Measurements from ENCODE around the gene CASTOR1.

CASTOR1 gene

DNA sequence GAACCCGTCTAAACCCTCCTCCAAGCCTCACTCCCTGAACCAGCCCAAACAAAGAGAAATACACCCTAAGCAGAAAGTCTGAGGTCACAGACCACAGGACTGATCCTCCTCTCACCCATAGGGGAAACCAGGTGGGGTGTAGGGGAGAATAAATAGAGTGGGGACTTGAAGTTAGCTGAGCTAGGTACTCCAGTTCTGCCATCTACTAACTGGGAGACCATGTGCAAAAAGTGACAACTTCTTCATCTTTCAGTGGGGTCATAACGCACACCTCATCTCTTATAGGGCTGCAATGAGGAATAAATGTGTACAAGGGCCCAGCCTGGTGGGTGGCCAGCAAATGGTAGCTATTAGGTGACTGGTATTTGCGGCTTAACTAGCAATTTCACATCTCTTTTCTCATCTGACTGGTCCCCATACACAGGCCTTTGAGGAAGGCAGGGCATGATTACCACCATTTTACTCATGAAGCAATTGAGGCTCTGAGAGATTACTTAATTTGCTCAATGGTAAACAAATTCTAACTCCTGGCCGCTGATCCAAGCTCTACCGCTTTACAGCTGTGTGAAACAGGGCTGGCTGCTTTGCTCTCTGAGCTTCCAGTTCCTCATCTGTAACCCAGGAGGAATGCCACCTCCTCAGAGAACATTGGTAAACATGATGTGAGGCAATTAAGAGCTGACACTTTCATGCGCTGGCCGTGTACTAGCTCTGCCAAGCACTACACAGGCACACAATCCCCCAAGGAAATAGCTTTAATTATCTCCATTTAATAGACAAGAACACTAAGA, 20.8 kb upstream of the CASTOR1 start:
- Mint-ChIP-seq H3K27ac (peak overlapping the region; percentile 91), H3K36me3 (peaks cover 4% of the 10 kb centered on the region), H3K4me3 (peak overlapping the region; percentile 43), H3K4me1 (peaks cover 97% of the 10 kb centered on the region), H3K27me3 (no peaks in the 10 kb centered on the region), H3K9me3 (no peaks in the 10 kb centered on the region)

DNA sequence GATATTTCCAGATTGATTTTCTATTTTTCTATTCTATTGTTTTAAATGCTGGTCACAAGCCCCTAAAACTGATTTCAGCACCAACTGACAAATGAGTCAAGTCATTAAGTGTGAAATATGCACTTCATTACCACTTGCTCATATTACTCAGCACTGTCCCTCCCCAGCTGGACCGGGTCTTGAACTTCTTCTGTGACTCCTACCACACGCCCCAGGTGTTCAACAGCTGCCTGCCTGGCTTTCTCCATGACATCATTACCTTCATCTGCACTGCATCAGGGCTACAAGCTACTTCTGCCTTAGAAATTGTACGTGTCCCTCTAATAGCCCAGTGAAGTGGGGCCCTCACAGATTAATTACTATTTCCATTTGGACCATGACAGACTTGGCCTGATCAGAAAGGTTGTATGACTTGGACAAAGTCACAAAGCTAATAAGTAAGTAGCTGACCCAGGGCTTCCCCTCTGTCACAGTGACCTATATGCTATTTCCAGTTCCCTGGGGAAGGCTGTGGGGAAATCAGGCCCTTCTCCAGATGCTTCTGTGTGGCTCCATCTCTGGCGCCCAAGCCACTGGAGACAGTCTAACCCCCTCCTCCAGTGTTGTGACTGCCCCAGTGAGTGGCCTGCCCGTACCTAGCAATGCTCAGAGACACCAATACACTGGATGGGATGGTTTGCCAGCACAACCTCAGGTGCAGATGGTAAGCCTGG, 19.4 kb upstream of the CASTOR1 start:
- Mint-ChIP-seq H3K9me3 (no peaks in the 10 kb centered on the region), H3K27me3 (no peaks in the 10 kb centered on the region), H3K36me3 (peaks cover 2% of the 10 kb centered on the region), H3K4me1 (peaks cover 97% of the 10 kb centered on the region), H3K27ac (peak overlapping the region; percentile 91), H3K4me3 (peak overlapping the region; percentile 15)

GRCh38 chr22:30308093-30308492, 18.8 kb upstream of the CASTOR1 start:
- Mint-ChIP-seq H3K27ac (peak overlapping the region; percentile 91), H3K27me3 (no peaks in the 10 kb centered on the region), H3K9me3 (no peaks in the 10 kb centered on the region), H3K36me3 (peaks cover 3% of the 10 kb centered on the region), H3K4me3 (no peak overlapping the region), H3K4me1 (peaks cover 99% of the 10 kb centered on the region)

- H3K9me3 Mint-ChIP-seq: no peaks in the 10 kb centered on the region
- peaks cover 99% of the 10 kb centered on the region for H3K4me1 Mint-ChIP-seq
- H3K4me3 Mint-ChIP-seq: peak overlapping the region; percentile 82
- H3K36me3 Mint-ChIP-seq: peaks cover 3% of the 10 kb centered on the region
- peak overlapping the region; percentile 90 for H3K27ac Mint-ChIP-seq
- no peaks in the 10 kb centered on the region for H3K27me3 Mint-ChIP-seq
Observed at GRCh38 chr22:30307041-30307574, 17.8 kb upstream of the CASTOR1 start.

DNA sequence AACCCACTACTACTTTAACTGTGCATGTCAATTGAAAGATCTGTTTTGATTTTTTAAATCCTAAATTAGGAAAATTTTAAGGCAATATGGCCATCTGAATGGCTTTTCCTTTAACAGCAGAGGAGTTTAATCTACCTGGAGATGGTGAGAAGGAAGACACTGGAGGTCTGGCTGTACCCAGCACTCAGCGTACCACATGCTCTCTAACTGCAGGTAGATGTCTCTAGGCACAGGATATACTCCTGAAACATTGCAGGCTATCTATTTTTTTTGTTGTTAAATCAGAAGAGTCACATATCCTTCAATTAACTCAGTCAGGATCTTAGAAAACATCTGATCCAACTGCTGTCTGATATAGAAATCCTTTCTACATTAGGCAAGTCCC, 17.3 kb upstream of the CASTOR1 start:
- Mint-ChIP-seq H3K4me3 (peak overlapping the region; percentile 82), H3K27me3 (no peaks in the 10 kb centered on the region), H3K27ac (peak overlapping the region; percentile 90), H3K4me1 (peaks cover 99% of the 10 kb centered on the region), H3K9me3 (no peaks in the 10 kb centered on the region), H3K36me3 (peaks cover 3% of the 10 kb centered on the region)

DNA sequence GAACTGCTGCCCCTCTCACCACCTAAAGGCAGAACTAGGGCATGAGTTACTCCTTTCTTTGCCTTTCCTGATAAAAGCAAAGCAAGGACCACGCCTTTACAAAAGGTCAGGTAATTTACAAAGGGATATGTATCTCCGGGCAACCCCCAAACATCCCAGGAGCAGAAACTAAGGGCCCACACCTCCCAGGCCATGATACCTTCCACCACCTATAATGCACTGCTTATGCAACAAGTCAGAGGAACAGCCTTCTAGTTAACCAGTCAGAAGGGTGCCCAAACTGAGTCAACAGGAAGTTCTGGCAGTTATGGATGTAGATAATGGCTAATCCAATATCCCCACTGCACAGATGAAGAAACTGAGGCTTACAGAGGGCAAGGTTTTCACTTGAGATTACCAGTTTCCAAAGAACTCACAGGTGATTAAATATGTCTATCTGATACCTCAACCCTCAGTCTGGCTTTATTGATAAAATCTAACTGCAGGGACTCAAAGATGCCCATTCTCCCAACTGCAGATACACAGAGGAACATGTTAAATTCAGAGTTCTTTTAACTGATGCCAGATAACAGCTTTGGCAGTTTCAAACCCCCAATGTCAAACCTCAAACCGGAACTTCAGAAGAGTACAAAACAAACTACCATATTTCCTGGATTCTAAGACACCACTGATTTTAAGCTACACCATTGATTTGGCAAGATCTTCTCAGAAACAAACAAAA, 16.8 kb upstream of the CASTOR1 start:
- H3K4me1 Mint-ChIP-seq: peaks cover 99% of the 10 kb centered on the region
- peaks cover 2% of the 10 kb centered on the region for H3K36me3 Mint-ChIP-seq
- no peaks in the 10 kb centered on the region for H3K27me3 Mint-ChIP-seq
- peak overlapping the region; percentile 82 for H3K4me3 Mint-ChIP-seq
- H3K27ac Mint-ChIP-seq: peak overlapping the region; percentile 90
- no peaks in the 10 kb centered on the region for H3K9me3 Mint-ChIP-seq

DNA sequence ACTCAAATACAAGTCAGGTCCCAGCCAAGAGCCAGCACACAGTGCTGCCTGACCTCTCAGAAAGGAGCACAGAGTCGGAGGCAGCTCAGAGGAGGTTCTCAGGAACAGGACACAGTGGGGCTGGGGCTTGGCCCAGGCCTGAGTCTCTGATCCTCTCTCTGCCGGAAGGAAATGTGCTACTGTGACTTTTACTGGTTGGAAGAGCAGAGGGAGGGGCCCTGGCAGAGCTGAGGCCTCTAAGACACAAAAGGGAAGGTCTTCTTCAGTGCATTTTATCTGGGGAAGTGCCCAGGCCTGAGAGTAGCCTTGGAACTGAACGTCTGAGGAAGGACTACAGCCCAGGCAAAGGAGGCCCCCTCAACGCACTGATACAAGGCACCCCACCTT, 16.2 kb upstream of the CASTOR1 start:
- Mint-ChIP-seq H3K4me3 (peak overlapping the region; percentile 82), H3K36me3 (peaks cover 2% of the 10 kb centered on the region), H3K27ac (peak overlapping the region; percentile 90), H3K4me1 (peaks cover 99% of the 10 kb centered on the region), H3K9me3 (no peaks in the 10 kb centered on the region), H3K27me3 (no peaks in the 10 kb centered on the region)

DNA sequence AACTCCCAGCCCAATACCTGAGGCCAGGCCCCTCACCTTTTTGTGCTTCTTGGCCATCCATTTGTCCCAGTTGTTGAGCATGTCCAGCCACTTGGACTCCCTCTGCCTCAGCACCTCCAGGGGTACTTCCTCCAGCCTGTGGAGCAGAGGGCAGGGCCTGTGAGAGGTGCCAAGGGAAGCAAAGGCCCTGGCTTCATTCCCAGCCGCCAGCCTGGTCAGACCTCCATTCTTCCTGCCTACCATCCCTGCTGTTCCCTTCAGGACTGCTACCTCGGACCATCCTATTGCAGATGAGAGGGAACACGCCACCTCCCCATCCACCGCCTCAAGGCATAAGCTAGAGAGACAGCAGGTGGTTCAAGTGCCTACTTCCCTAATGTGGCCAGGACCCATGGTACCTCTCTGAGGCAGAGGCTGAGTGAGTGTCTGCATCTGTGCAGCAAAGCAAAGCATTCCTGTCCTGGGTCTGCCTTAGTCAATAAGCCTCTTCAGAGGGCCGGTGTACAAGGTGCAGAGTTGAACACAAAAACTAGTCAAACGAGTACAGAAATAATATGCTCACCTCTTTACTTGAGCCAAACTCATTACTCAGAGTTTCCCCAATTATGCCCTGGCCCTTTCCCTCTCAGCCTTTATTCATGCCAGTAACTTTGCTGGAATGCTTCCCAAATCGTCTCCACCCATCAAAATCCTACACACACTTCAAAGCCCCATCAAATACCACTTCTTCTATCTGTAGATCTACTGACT, 15.4 kb upstream of the CASTOR1 start:
- peaks cover 98% of the 10 kb centered on the region for H3K4me1 Mint-ChIP-seq
- H3K27me3 Mint-ChIP-seq: no peaks in the 10 kb centered on the region
- peaks cover 2% of the 10 kb centered on the region for H3K36me3 Mint-ChIP-seq
- H3K4me3 Mint-ChIP-seq: peak overlapping the region; percentile 82
- H3K27ac Mint-ChIP-seq: peak overlapping the region; percentile 90
- no peaks in the 10 kb centered on the region for H3K9me3 Mint-ChIP-seq

GRCh38 chr22:30302810-30303138, 13.5 kb upstream of the CASTOR1 start:
- Mint-ChIP-seq H3K4me1 (peaks cover 95% of the 10 kb centered on the region), H3K27me3 (no peaks in the 10 kb centered on the region), H3K36me3 (peaks cover 3% of the 10 kb centered on the region), H3K27ac (peak overlapping the region; percentile 90), H3K4me3 (peak overlapping the region; percentile 47), H3K9me3 (no peaks in the 10 kb centered on the region)

DNA sequence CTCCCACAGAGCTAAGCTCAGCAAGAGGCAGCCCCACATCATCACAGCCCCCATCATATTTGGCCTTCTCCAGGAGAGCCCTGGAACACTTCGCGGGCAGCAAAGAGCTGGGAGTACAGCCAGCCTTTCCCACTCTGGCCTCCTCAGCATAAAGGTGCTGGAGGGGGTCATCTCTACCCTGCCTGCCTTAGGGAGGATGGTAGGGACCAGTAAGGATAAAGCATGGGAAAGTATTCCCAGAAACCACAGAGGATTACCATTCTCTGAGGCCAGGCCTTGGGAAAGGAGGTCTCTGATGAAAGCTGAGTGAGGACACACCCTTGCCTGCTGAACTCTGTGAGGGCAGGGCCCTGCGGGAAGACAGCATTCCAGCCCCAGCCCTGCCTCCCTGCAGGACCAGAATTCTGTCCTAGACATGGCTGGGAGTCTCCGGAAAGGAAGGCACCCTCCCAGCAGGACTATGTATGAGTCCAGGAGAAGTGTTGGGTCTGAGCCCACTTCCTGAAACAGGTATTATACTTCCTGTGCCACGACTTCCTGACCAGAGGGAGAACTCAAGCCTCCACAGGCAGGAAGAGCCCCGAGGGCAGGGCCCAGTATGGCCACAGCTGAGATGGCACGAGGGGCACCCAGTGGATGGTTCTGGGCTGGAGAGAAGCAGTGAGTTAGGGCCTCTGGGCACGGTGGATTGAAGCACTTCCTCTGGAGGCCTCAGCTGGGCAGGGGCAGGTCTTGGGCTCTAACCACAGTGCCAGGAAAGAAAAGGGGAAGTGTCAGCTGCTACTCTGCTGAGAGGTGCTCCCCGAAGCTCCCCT, 12.9 kb upstream of the CASTOR1 start:
- Mint-ChIP-seq H3K27ac (peak overlapping the region; percentile 90), H3K27me3 (no peaks in the 10 kb centered on the region), H3K4me1 (peaks cover 96% of the 10 kb centered on the region), H3K4me3 (peak overlapping the region; percentile 47), H3K36me3 (peaks cover 3% of the 10 kb centered on the region), H3K9me3 (no peaks in the 10 kb centered on the region)

GRCh38 chr22:30299322-30299721, 10.0 kb upstream of the CASTOR1 start:
- peaks cover 3% of the 10 kb centered on the region for H3K36me3 Mint-ChIP-seq
- no peaks in the 10 kb centered on the region for H3K27me3 Mint-ChIP-seq
- H3K4me3 Mint-ChIP-seq: no peak overlapping the region
- peaks cover 88% of the 10 kb centered on the region for H3K4me1 Mint-ChIP-seq
- no peaks in the 10 kb centered on the region for H3K9me3 Mint-ChIP-seq
- H3K27ac Mint-ChIP-seq: peak overlapping the region; percentile 93

DNA sequence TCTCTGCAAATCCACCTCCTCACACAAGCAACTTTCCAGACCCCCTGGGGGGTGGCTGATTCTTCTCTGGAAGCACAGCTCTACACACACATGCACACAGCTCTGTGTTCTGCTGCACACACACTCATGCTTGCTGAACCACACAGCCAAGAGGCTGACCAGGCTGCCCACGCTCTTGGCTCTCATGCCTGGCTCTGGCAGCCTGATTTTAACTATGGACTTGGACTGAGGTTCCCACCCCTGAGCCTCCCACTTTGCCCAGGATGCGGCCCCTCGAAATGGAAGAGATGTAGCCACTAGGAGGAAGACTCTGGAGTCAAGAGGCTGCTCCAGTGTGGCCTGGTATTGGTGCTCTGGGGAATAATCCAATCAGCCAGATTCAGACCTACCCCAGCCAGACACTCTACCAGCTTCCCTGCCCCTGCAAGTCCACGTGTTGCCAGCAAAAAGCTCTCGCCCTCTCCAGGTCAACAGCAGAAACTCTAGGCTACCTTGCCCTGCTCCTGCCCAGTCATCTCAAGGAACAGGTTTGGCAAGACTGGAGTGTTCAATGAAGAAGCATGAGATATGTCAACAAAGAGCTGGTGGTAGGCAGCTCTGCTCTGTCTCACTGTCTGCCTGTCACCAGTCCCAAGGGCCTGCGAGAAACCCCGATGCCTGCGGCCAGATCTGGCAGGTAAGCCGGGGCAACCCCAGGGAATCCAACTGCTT, 8.8 kb upstream of the CASTOR1 start:
- Mint-ChIP-seq H3K27me3 (no peaks in the 10 kb centered on the region), H3K36me3 (peaks cover 1% of the 10 kb centered on the region), H3K4me1 (peaks cover 80% of the 10 kb centered on the region), H3K9me3 (no peaks in the 10 kb centered on the region), H3K27ac (peak overlapping the region; percentile 93), H3K4me3 (peak overlapping the region; percentile 33)

- H3K27ac Mint-ChIP-seq: peak overlapping the region; percentile 93
- H3K27me3 Mint-ChIP-seq: no peaks in the 10 kb centered on the region
- H3K9me3 Mint-ChIP-seq: no peaks in the 10 kb centered on the region
- H3K36me3 Mint-ChIP-seq: peaks cover 1% of the 10 kb centered on the region
- peak overlapping the region; percentile 31 for H3K4me3 Mint-ChIP-seq
- H3K4me1 Mint-ChIP-seq: peaks cover 72% of the 10 kb centered on the region
Observed at GRCh38 chr22:30297276-30297990, 8.1 kb upstream of the CASTOR1 start.
